Trophoblast cell (in vitro differentiated cells and primary cell): Measurements from ENCODE around the gene TPH1.

ENCODE experiments used
- DNase-seq, 2 donors: peaks; one replicate each; pipeline ENCODE4 v3.0.0-alpha.2; 2016
- H2AFZ ChIP-seq: 2 replicates; pipeline ENCODE4 v1.6.1; 2013; ENCODE audit warnings: low read length, moderate library complexity, mild to moderate bottlenecking; ENCODE audit not compliant: insufficient read depth, poor library complexity
- H2AK5ac ChIP-seq: 2 replicates; pipeline ENCODE4 v1.6.1; 2013; ENCODE audit warnings: mild to moderate bottlenecking, low read length
- H2BK120ac ChIP-seq: 2 replicates; pipeline ENCODE4 v1.6.1; 2013; ENCODE audit warnings: low read length, mild to moderate bottlenecking, moderate library complexity; ENCODE audit not compliant: insufficient read depth, poor library complexity
- H2BK12ac ChIP-seq: 2 replicates; pipeline ENCODE4 v1.6.1; 2013; ENCODE audit warnings: mild to moderate bottlenecking, low read length, moderate library complexity
- H2BK5ac ChIP-seq: 2 replicates; pipeline ENCODE4 v1.6.1; 2013; ENCODE audit warnings: low read length, low read depth, moderate library complexity, mild to moderate bottlenecking; ENCODE audit not compliant: poor library complexity
- H3K14ac ChIP-seq: 2 replicates; pipeline ENCODE4 v1.6.1; 2013; ENCODE audit warnings: mild to moderate bottlenecking, low read length
- H3K18ac ChIP-seq: 2 replicates; pipeline ENCODE4 v1.6.1; 2013; ENCODE audit warnings: mild to moderate bottlenecking, low read length
- H3K23ac ChIP-seq: 2 replicates; pipeline ENCODE4 v1.6.1; 2013; ENCODE audit warnings: low read length
- H3K27ac ChIP-seq: 2 replicates; pipeline ENCODE4 v1.5.1; 2013; ENCODE audit warnings: low read depth, mild to moderate bottlenecking, inconsistent platforms, low read length, moderate library complexity
- H3K27me3 ChIP-seq: 2 replicates; pipeline ENCODE4 v1.6.1; 2013; ENCODE audit warnings: inconsistent platforms, mild to moderate bottlenecking, low read length, moderate library complexity; ENCODE audit not compliant: insufficient read depth
- H3K36me3 ChIP-seq, 2 experiments: 1 replicate in 1 of 2; 2 replicates in 1 of 2; pipeline ENCODE4 v1.6.1; 2013; ENCODE audit warnings: low read length in 2 of 2, mild to moderate bottlenecking in 2 of 2, moderate library complexity in 1 of 2; ENCODE audit not compliant: insufficient read depth in 2 of 2, control insufficient read depth in 1 of 2
- H3K4ac ChIP-seq: 2 replicates; pipeline ENCODE4 v1.6.1; 2013; ENCODE audit warnings: low read depth, mild to moderate bottlenecking, low read length, moderate library complexity
- H3K4me1 ChIP-seq, 2 experiments: 1 replicate in 1 of 2; 2 replicates in 1 of 2; pipeline ENCODE4 v1.6.1; 2013; ENCODE audit warnings: low read length in 2 of 2, mild to moderate bottlenecking in 2 of 2, moderate library complexity in 1 of 2; ENCODE audit not compliant: insufficient read depth in 2 of 2, control insufficient read depth in 1 of 2
- H3K4me2 ChIP-seq: 2 replicates; pipeline ENCODE4 v1.6.1; 2013; ENCODE audit warnings: inconsistent platforms, mild to moderate bottlenecking, low read length, moderate library complexity
- H3K4me3 ChIP-seq: 2 replicates; pipeline ENCODE4 v1.5.1; 2013; ENCODE audit warnings: mild to moderate bottlenecking, low read depth, low read length, inconsistent platforms
- H3K79me1 ChIP-seq: one replicate; pipeline ENCODE4 v1.6.1; 2013; ENCODE audit warnings: low read length
- H3K79me2 ChIP-seq: 2 replicates; pipeline ENCODE4 v1.6.1; 2013; ENCODE audit warnings: low read length, mild to moderate bottlenecking; ENCODE audit not compliant: control insufficient read depth, insufficient read depth, poor library complexity
- H3K9ac ChIP-seq: 2 replicates; pipeline ENCODE4 v1.6.1; 2013; ENCODE audit warnings: mild to moderate bottlenecking, low read length
- H3K9me3 ChIP-seq: 2 replicates; pipeline ENCODE4 v1.6.1; 2013; ENCODE audit warnings: low read depth, mild to moderate bottlenecking, control low read depth, inconsistent platforms, low read length; ENCODE audit not compliant: insufficient read depth
- H4K12ac ChIP-seq: 2 replicates; pipeline ENCODE4 v1.6.1; 2013; ENCODE audit warnings: low read depth, mild to moderate bottlenecking, low read length, moderate library complexity
- H4K8ac ChIP-seq: 2 replicates; pipeline ENCODE4 v1.6.1; 2013; ENCODE audit warnings: low read depth, mild to moderate bottlenecking, low read length, moderate library complexity
- H4K91ac ChIP-seq: one replicate; pipeline ENCODE4 v1.6.1; 2013; ENCODE audit warnings: low read depth, mild to moderate bottlenecking, low read length, moderate library complexity
- WGBS: extraction: QIAGEN DNeasy Blood & Tissue Kit; methylation state at CpG from one replicate; pipeline ENCODE4 v1.1.7; 2013; ENCODE audit warnings: missing lambda C conversion rate; ENCODE audit not compliant: insufficient read length, insufficient coverage; ENCODE audit errors: extremely low coverage; 5-methylcytosine and 5-hydroxymethylcytosine counted together

Gene TPH1

GRCh38 chr11:18036456-18036855, 9.6 kb downstream of the TPH1 start:
- Histone ChIP-seq H3K79me2 (no peaks in the 10 kb centered on the region), H4K12ac (no peak overlapping the region), H2BK5ac (no peak overlapping the region), H3K4me1 (no peaks in the 10 kb centered on the region), H3K9me3 (no peaks in the 10 kb centered on the region), H3K79me1 (no peaks in the 10 kb centered on the region), H3K4ac (no peak overlapping the region), H4K91ac (no peak overlapping the region), H4K8ac (no peak overlapping the region), H3K27ac (no peak overlapping the region), H2AFZ (no peak overlapping the region), H3K36me3 (no peaks in the 10 kb centered on the region), H3K27me3 (no peaks in the 10 kb centered on the region), H2BK120ac (no peak overlapping the region), H3K18ac (no peak overlapping the region), H2AK5ac (no peak overlapping the region), H3K14ac (no peak overlapping the region), H3K23ac (no peak overlapping the region), H3K9ac (no peak overlapping the region), H3K4me2 (no peak overlapping the region), H3K4me3 (no peak overlapping the region), H2BK12ac (no peak overlapping the region)
- no peak for DNase-seq

GRCh38 chr11:18027475-18027874, 18.6 kb downstream of the TPH1 start:
- Histone ChIP-seq H3K4me1 (no peaks in the 10 kb centered on the region), H2BK120ac (no peak overlapping the region), H3K79me1 (no peaks in the 10 kb centered on the region), H4K8ac (no peak overlapping the region), H3K4ac (no peak overlapping the region), H4K91ac (no peak overlapping the region), H3K27me3 (no peaks in the 10 kb centered on the region), H2AK5ac (no peak overlapping the region), H2AFZ (no peak overlapping the region), H3K4me3 (no peak overlapping the region), H3K36me3 (no peaks in the 10 kb centered on the region), H3K14ac (no peak overlapping the region), H2BK12ac (no peak overlapping the region), H3K18ac (no peak overlapping the region), H3K4me2 (no peak overlapping the region), H3K9me3 (no peaks in the 10 kb centered on the region), H3K23ac (no peak overlapping the region), H2BK5ac (no peak overlapping the region), H4K12ac (no peak overlapping the region), H3K9ac (no peak overlapping the region), H3K79me2 (no peaks in the 10 kb centered on the region), H3K27ac (no peak overlapping the region)
- no CpG with 5 or more reads among the region's 2 CpGs for WGBS
- DNase-seq = no peak

DNA sequence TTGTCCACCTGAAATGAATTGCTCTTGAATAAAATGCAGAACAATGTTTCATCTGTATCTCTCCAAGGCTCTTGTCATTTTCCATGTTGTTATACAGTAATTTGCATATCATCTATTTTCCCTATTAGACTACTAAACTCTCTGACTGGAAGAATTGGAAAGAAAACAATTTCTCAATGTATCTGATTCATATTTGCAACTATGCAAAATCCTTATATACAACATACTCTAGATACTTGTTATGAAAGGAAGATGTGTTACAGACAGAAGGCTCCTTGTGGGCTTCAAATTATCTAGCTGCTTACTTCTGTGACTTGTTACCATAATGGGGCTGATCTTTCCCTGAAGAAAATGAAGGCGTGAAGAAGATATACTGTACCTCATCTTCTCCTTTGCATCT, 23.6 kb downstream of the TPH1 start:
- Histone ChIP-seq H3K9ac (no peak overlapping the region), H3K4me3 (no peak overlapping the region), H2AK5ac (no peak overlapping the region), H2BK120ac (no peak overlapping the region), H3K18ac (no peak overlapping the region), H3K14ac (no peak overlapping the region), H4K8ac (no peak overlapping the region), H3K27ac (no peak overlapping the region), H2BK5ac (no peak overlapping the region), H4K91ac (no peak overlapping the region), H3K4me1 (no peaks in the 10 kb centered on the region), H3K36me3 (no peaks in the 10 kb centered on the region), H3K79me2 (no peaks in the 10 kb centered on the region), H3K9me3 (no peaks in the 10 kb centered on the region), H3K4me2 (no peak overlapping the region), H3K27me3 (no peaks in the 10 kb centered on the region), H3K79me1 (no peaks in the 10 kb centered on the region), H2BK12ac (no peak overlapping the region), H2AFZ (no peak overlapping the region), H4K12ac (no peak overlapping the region), H3K23ac (no peak overlapping the region), H3K4ac (no peak overlapping the region)
- no peak for DNase-seq
- WGBS = no CpG with 5 or more reads among the region's 1 CpG

DNA sequence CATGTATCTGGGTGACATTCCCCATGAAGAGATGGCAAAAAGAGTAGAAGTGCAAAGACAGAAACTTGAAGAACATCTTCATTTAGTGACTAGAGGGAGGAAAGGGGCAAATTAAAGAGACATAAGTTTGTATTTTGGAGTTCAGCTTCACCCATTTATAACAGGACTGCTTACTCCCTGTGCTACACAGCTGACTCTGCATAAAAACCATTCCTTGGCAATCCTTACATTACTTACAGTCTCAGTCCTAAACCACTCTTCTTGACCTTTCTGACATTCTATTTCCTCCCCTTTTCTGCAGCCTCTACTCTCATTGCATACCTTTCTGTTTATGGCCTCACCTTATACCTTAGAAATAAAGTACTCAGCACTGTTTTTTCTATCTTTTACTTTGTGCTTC, 26.4 kb downstream of the TPH1 start:
- Histone ChIP-seq H3K4me1 (no peaks in the 10 kb centered on the region), H4K91ac (no peak overlapping the region), H3K9me3 (no peaks in the 10 kb centered on the region), H3K23ac (no peak overlapping the region), H3K4me2 (no peak overlapping the region), H2BK120ac (no peak overlapping the region), H3K27ac (no peak overlapping the region), H3K79me2 (no peaks in the 10 kb centered on the region), H4K8ac (no peak overlapping the region), H2BK5ac (no peak overlapping the region), H3K4ac (no peak overlapping the region), H3K36me3 (no peaks in the 10 kb centered on the region), H2BK12ac (no peak overlapping the region), H2AFZ (no peak overlapping the region), H3K27me3 (no peaks in the 10 kb centered on the region), H2AK5ac (no peak overlapping the region), H3K9ac (no peak overlapping the region), H3K18ac (no peak overlapping the region), H3K79me1 (no peaks in the 10 kb centered on the region), H3K14ac (no peak overlapping the region), H3K4me3 (no peak overlapping the region), H4K12ac (no peak overlapping the region)
- no peak for DNase-seq

DNA sequence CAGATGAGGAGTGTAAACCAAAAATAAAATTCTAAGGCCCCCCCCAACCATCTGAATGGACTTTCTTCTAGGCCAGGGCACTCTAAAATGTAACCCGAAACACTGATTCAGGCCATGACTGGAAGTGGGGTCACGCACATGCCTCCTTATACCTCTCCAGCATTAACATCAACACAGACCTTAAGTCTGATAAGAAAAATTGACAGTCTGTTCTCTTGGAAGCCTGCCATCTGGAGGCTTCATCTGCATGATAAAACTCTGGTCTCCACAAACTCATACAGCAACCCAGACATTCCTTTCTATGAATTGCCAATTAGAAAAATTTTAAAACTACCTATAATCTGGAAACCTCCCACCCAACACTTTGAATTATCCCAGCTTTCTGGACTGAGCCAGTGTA, 29.3 kb downstream of the TPH1 start:
- H3K23ac ChIP-seq = no peak overlapping the region
- H3K27ac ChIP-seq = no peak overlapping the region
- no CpG with 5 or more reads among the region's 2 CpGs for WGBS
- H3K9me3 ChIP-seq = no peaks in the 10 kb centered on the region
- H2BK12ac ChIP-seq = no peak overlapping the region
- no peak overlapping the region for H4K8ac ChIP-seq
- no peak overlapping the region for H4K12ac ChIP-seq
- peaks cover 5% of the 10 kb centered on the region for H3K79me1 ChIP-seq
- no peak overlapping the region for H4K91ac ChIP-seq
- no peak overlapping the region for H2BK120ac ChIP-seq
- H3K27me3 ChIP-seq = peaks cover 2% of the 10 kb centered on the region
- no peak overlapping the region for H2BK5ac ChIP-seq
- no peak overlapping the region for H3K4me2 ChIP-seq
- H3K4ac ChIP-seq = no peak overlapping the region
- no peak overlapping the region for H2AK5ac ChIP-seq
- no peaks in the 10 kb centered on the region for H3K36me3 ChIP-seq
- H3K4me3 ChIP-seq = no peak overlapping the region
- no peak overlapping the region for H3K14ac ChIP-seq
- no peak overlapping the region for H2AFZ ChIP-seq
- H3K79me2 ChIP-seq = no peaks in the 10 kb centered on the region
- H3K9ac ChIP-seq = no peak overlapping the region
- peaks cover 0 to 6% of the 10 kb centered on the region in 2 experiments for H3K4me1 ChIP-seq
- no peak for DNase-seq
- H3K18ac ChIP-seq = no peak overlapping the region
